ENCODE data around the gene AXIN1. TPM values are rescaled to one million over a fixed set of nuclear protein-coding genes. Genes with fewer than 3 reads are reported as not detected.
"Not testable (repeated sequence)": the region's sequence is repeated elsewhere in the genome, so short reads cannot be mapped to it uniquely, and the experiment has no call there.

AXIN1 gene
- total RNA-seq, 1 donor from 2014 or later: 16.4 TPM

- no peak for TF ChIP-seq CTCF (IDR thresholded peaks at IDR 0.05; ENCODE audit: partially characterized antibody, unreplicated experiment)
- Mint-ChIP-seq H3K4me3 (ENCODE audit: unreplicated experiment) (no peak overlapping the region), H3K27ac (ENCODE audit: unreplicated experiment) (no peak overlapping the region), H3K9me3 (ENCODE audit: unreplicated experiment) (peaks cover 7% of the 10 kb centered on the region), H3K27me3 (ENCODE audit: unreplicated experiment) (no peaks in the 10 kb centered on the region), H3K36me3 (ENCODE audit: unreplicated experiment) (peaks cover 12% of the 10 kb centered on the region), H3K4me1 (ENCODE audit: low read depth, unreplicated experiment) (peaks cover 8% of the 10 kb centered on the region)
- no peak for DNase-seq
Observed at GRCh38 chr16:260326-260725, 92.2 kb downstream of the AXIN1 start.

GRCh38 chr16:259814-260253 lies 92.7 kb downstream of the AXIN1 start:
- DNase-seq: no peak
- Mint-ChIP-seq H3K27ac (ENCODE audit: unreplicated experiment) (no peak overlapping the region), H3K4me1 (ENCODE audit: low read depth, unreplicated experiment) (peaks cover 8% of the 10 kb centered on the region), H3K9me3 (ENCODE audit: unreplicated experiment) (peaks cover 7% of the 10 kb centered on the region), H3K4me3 (ENCODE audit: unreplicated experiment) (no peak overlapping the region), H3K27me3 (ENCODE audit: unreplicated experiment) (no peaks in the 10 kb centered on the region), H3K36me3 (ENCODE audit: unreplicated experiment) (peaks cover 12% of the 10 kb centered on the region)
- no peak for TF ChIP-seq CTCF (IDR thresholded peaks at IDR 0.05; ENCODE audit: partially characterized antibody, unreplicated experiment)

- Mint-ChIP-seq H3K4me1 (ENCODE audit: low read depth, unreplicated experiment) (peaks cover 8% of the 10 kb centered on the region), H3K27ac (ENCODE audit: unreplicated experiment) (peak overlapping the region; percentile 10), H3K36me3 (ENCODE audit: unreplicated experiment) (peaks cover 12% of the 10 kb centered on the region), H3K4me3 (ENCODE audit: unreplicated experiment) (no peak overlapping the region), H3K27me3 (ENCODE audit: unreplicated experiment) (no peaks in the 10 kb centered on the region), H3K9me3 (ENCODE audit: unreplicated experiment) (peaks cover 7% of the 10 kb centered on the region)
- no peak for TF ChIP-seq CTCF (IDR thresholded peaks at IDR 0.05; ENCODE audit: partially characterized antibody, unreplicated experiment)
- no peak for DNase-seq
Observed at GRCh38 chr16:259226-259625, 93.3 kb downstream of the AXIN1 start.

GRCh38 chr16:258091-258490 lies 94.4 kb downstream of the AXIN1 start:
- not testable (repeated sequence) for DNase-seq; H3K27me3 Mint-ChIP-seq (ENCODE audit: unreplicated experiment); H3K9me3 Mint-ChIP-seq (ENCODE audit: unreplicated experiment); H3K4me1 Mint-ChIP-seq (ENCODE audit: low read depth, unreplicated experiment)
- Mint-ChIP-seq H3K4me3 (ENCODE audit: unreplicated experiment) (peak overlapping the region; percentile 34), H3K36me3 (ENCODE audit: unreplicated experiment) (peaks cover 12% of the 10 kb centered on the region), H3K27ac (ENCODE audit: unreplicated experiment) (peak overlapping the region; percentile 88)

GRCh38 chr16:255183-255582 lies 97.3 kb downstream of the AXIN1 start:
- Mint-ChIP-seq H3K27ac (ENCODE audit: unreplicated experiment) (no peak overlapping the region), H3K27me3 (ENCODE audit: unreplicated experiment) (no peaks in the 10 kb centered on the region), H3K4me3 (ENCODE audit: unreplicated experiment) (no peak overlapping the region), H3K9me3 (ENCODE audit: unreplicated experiment) (peaks cover 6% of the 10 kb centered on the region), H3K4me1 (ENCODE audit: low read depth, unreplicated experiment) (peaks cover 15% of the 10 kb centered on the region), H3K36me3 (ENCODE audit: unreplicated experiment) (peaks cover 12% of the 10 kb centered on the region)
- no peak for DNase-seq
- TF ChIP-seq CTCF (IDR thresholded peaks at IDR 0.05; ENCODE audit: partially characterized antibody, unreplicated experiment): no peak

GRCh38 chr16:254461-254860 lies 98.1 kb downstream of the AXIN1 start:
- no peak for TF ChIP-seq CTCF (IDR thresholded peaks at IDR 0.05; ENCODE audit: partially characterized antibody, unreplicated experiment)
- DNase-seq: no peak
- Mint-ChIP-seq H3K27me3 (ENCODE audit: unreplicated experiment) (no peaks in the 10 kb centered on the region), H3K36me3 (ENCODE audit: unreplicated experiment) (peaks cover 12% of the 10 kb centered on the region), H3K4me3 (ENCODE audit: unreplicated experiment) (no peak overlapping the region), H3K27ac (ENCODE audit: unreplicated experiment) (no peak overlapping the region), H3K9me3 (ENCODE audit: unreplicated experiment) (peaks cover 6% of the 10 kb centered on the region), H3K4me1 (ENCODE audit: low read depth, unreplicated experiment) (peaks cover 15% of the 10 kb centered on the region)
